HepG2 (cell line): Measurements from ENCODE around the gene CHMP1A. TPM values are rescaled to one million over a fixed set of nuclear protein-coding genes. Genes with fewer than 3 reads are reported as not detected.

Experiments
- MED1 ChIP-seq: sonication (generic); formaldehyde crosslinking; IDR thresholded peaks from 2 replicates; pipeline ENCODE4 v1.4.0; 2020; ENCODE audit warnings: missing genetic modification reagents
- MYNN ChIP-seq: sonication (generic); formaldehyde crosslinking; IDR thresholded peaks from 2 replicates; pipeline ENCODE4 v1.4.0; 2020; ENCODE audit warnings: mild to moderate bottlenecking, low read depth, missing genetic modification reagents
- NR2C2 ChIP-seq: sonication (generic); formaldehyde crosslinking; IDR thresholded peaks from 2 replicates; pipeline ENCODE4 v1.4.0; 2020; ENCODE audit warnings: missing genetic modification reagents, mild to moderate bottlenecking, moderate library complexity, borderline replicate concordance
- PRMT3 ChIP-seq: sonication (generic); formaldehyde crosslinking; IDR thresholded peaks from 2 replicates; pipeline ENCODE4 v1.8.1; 2022; ENCODE audit warnings: low read depth, mild to moderate bottlenecking, moderate library complexity, missing genetic modification reagents, borderline replicate concordance
- TSC22D2 ChIP-seq: sonication (generic); formaldehyde crosslinking; IDR thresholded peaks from 2 replicates; pipeline ENCODE4 v1.5.1; 2020; ENCODE audit warnings: missing genetic modification reagents, mild to moderate bottlenecking, borderline replicate concordance
- XBP1 ChIP-seq: sonication (generic); formaldehyde crosslinking; IDR thresholded peaks from 2 replicates; pipeline ENCODE4 v1.5.0; 2020; ENCODE audit warnings: missing genetic modification reagents
- ZNF329 ChIP-seq: sonication (generic); formaldehyde crosslinking; IDR thresholded peaks from 2 replicates; pipeline ENCODE4 v1.9.0; 2021; ENCODE audit warnings: low read depth, mild to moderate bottlenecking, missing genetic modification reagents
- ZNF773 ChIP-seq: sonication (generic); formaldehyde crosslinking; IDR thresholded peaks from 2 replicates; pipeline ENCODE4 v1.4.0; 2020; ENCODE audit warnings: missing genetic modification reagents, borderline replicate concordance
- ZNF879 ChIP-seq: sonication (generic); formaldehyde crosslinking; IDR thresholded peaks from 2 replicates; pipeline ENCODE4 v1.8.1; 2023; ENCODE audit warnings: missing genetic modification reagents
- polyA plus RNA-seq, 8 experiments: library from polyadenylated mRNA; depleted of rRNA in 3 of 8; stranded (reverse) in 7 of 8; unstranded in 1 of 8; fragments of >200 nt; fragmentation: Illumina TruSeq in 4 of 8; extraction: Trizol in 4 of 8; gene quantifications; 2 replicates each; pipeline versions ENCODE4 v1.2.1 to v1.2.3, GENCODE V29; 2011 to 2016; ENCODE audit warnings: low read depth in 4 of 8, missing spikeins in 1 of 8, mixed read lengths in 1 of 8; ENCODE audit not compliant: insufficient read depth in 1 of 8
- total RNA-seq, 5 experiments: library from RNA; depleted of rRNA; stranded (reverse); fragments of >200 nt; fragmentation: Illumina TruSeq; extraction: Trizol; gene quantifications; 2 replicates each; pipeline ENCODE4 v1.2.3, GENCODE V29; 2016; ENCODE audit warnings: low read depth in 1 of 5
- TF ChIP-seq, protein P1 (sequence below): sonication (generic); formaldehyde crosslinking; IDR thresholded peaks from 2 replicates; pipeline ENCODE4 v1.8.0; 2022; ENCODE audit warnings: missing genetic modification reagents, mild to moderate bottlenecking, borderline replicate concordance
- TF ChIP-seq, protein P2 (sequence below): sonication (generic); formaldehyde crosslinking; conservative IDR thresholded peaks from 2 replicates; pipeline ENCODE4 v1.4.0; 2020; ENCODE audit warnings: missing genetic modification reagents
- TF ChIP-seq, protein P3 (sequence below): sonication (generic); formaldehyde crosslinking; IDR thresholded peaks from 2 replicates; pipeline ENCODE4 v1.8.0; 2022; ENCODE audit warnings: missing genetic modification reagents, low read depth, mild to moderate bottlenecking, borderline replicate concordance
- TF ChIP-seq, protein P4 (sequence below): sonication (generic); formaldehyde crosslinking; IDR thresholded peaks from 2 replicates; pipeline ENCODE4 v1.4.0; 2020; ENCODE audit warnings: low read depth, missing genetic modification reagents
- TF ChIP-seq, protein P5 (sequence below): sonication (generic); formaldehyde crosslinking; IDR thresholded peaks from 2 replicates; pipeline ENCODE4 v1.4.0; 2020; ENCODE audit warnings: missing genetic modification reagents, borderline replicate concordance

CHMP1A gene
- total and polyA plus RNA-seq, 2 of the 13 experiments (the other 11 are each of a cell fraction or from before 2014, with no cell fraction given): 69.4 to 73.3 TPM

DNA sequence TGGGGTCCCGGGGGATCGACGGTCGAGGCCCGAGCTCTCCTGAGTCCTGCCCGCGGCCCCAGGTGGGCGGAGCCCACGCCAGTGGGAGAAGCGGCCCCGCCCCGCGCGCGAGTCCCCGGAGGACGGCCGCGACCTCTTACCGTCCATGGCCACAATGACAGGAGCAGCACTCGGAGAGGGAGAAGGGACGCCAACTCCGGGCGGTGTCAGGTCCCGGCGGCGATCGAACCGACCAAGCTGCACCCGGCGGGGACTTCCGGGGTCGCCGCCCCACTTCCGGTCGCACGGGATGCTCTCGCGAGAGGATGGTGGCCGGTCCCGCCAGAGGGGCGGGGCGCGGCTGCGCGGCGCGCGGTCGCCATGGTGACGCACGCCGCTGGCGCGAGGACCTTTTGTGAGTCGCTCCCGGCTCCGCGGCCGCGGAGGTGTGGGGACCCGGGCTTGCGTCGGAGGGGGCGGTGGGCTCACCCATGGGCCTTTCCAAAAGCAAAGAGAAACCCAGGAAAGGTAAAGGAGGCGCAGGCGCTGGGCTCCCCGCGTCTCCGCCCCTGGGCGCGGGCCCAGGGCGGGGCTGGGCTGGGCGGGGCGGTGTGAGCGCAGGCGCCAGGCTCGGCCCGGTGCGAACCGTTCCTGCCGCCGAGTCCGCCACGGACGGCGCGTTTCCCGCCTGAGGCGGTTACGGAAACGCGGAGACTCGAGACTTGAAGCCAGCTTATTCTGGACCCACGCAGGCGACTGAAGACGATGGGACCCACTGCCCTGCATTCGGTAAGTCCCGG lies at the start of gene CHMP1A, which contains the start of gene SPATA33 (continued):
- TF ChIP-seq, protein P1, sequence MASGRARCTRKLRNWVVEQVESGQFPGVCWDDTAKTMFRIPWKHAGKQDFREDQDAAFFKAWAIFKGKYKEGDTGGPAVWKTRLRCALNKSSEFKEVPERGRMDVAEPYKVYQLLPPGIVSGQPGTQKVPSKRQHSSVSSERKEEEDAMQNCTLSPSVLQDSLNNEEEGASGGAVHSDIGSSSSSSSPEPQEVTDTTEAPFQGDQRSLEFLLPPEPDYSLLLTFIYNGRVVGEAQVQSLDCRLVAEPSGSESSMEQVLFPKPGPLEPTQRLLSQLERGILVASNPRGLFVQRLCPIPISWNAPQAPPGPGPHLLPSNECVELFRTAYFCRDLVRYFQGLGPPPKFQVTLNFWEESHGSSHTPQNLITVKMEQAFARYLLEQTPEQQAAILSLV: peak; percentile 89; the same call in 1 of the 2 replicates
- TF ChIP-seq XBP1 (0 out of 2 replicates have a peak, but pooled peaks have one; percentile 41), MED1 (peak; percentile 69), ZNF879 (peak; percentile 40; the same call in 1 of the 2 replicates), TSC22D2 (peak; percentile 62; the same call in 1 of the 2 replicates), PRMT3 (CRISPR knock-in tag) (no peak), NR2C2 (CRISPR knock-in tag) (peak; percentile 96), MYNN (CRISPR knock-in tag) (peak; percentile 48; the same call in 1 of the 2 replicates), ZNF329 (peak; percentile 23; the same call in 1 of the 2 replicates), ZNF773 (CRISPR knock-in tag) (peak; percentile 42; the same call in 1 of the 2 replicates)
- TF ChIP-seq, protein P2, sequence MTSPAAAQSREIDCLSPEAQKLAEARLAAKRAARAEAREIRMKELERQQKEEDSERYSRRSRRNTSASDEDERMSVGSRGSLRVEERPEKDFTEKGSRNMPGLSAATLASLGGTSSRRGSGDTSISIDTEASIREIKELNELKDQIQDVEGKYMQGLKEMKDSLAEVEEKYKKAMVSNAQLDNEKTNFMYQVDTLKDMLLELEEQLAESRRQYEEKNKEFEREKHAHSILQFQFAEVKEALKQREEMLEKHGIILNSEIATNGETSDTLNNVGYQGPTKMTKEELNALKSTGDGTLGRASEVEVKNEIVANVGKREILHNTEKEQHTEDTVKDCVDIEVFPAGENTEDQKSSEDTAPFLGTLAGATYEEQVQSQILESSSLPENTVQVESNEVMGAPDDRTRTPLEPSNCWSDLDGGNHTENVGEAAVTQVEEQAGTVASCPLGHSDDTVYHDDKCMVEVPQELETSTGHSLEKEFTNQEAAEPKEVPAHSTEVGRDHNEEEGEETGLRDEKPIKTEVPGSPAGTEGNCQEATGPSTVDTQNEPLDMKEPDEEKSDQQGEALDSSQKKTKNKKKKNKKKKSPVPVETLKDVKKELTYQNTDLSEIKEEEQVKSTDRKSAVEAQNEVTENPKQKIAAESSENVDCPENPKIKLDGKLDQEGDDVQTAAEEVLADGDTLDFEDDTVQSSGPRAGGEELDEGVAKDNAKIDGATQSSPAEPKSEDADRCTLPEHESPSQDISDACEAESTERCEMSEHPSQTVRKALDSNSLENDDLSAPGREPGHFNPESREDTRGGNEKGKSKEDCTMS (CRISPR knock-in tag): no peak
- TF ChIP-seq, protein P3, sequence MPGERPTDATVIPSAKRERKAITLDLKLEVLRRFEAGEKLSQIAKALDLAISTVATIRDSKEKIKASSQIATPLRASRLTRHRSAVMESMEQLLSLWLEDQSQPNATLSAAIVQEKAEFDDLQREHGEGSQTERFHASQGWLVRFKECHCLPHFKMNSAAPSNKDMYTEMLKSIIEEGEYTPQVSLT (CRISPR knock-in tag): no peak
- TF ChIP-seq, protein P4, sequence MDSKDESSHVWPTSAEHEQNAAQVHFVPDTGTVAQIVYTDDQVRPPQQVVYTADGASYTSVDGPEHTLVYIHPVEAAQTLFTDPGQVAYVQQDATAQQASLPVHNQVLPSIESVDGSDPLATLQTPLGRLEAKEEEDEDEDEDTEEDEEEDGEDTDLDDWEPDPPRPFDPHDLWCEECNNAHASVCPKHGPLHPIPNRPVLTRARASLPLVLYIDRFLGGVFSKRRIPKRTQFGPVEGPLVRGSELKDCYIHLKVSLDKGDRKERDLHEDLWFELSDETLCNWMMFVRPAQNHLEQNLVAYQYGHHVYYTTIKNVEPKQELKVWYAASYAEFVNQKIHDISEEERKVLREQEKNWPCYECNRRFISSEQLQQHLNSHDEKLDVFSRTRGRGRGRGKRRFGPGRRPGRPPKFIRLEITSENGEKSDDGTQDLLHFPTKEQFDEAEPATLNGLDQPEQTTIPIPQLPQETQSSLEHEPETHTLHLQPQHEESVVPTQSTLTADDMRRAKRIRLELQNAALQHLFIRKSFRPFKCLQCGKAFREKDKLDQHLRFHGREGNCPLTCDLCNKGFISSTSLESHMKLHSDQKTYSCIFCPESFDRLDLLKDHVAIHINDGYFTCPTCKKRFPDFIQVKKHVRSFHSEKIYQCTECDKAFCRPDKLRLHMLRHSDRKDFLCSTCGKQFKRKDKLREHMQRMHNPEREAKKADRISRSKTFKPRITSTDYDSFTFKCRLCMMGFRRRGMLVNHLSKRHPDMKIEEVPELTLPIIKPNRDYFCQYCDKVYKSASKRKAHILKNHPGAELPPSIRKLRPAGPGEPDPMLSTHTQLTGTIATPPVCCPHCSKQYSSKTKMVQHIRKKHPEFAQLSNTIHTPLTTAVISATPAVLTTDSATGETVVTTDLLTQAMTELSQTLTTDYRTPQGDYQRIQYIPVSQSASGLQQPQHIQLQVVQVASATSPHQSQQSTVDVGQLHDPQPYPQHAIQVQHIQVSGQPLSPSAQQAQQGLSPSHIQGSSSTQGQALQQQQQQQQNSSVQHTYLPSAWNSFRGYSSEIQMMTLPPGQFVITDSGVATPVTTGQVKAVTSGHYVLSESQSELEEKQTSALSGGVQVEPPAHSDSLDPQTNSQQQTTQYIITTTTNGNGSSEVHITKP (CRISPR knock-in tag): 0 out of 2 replicates have a peak, but pooled peaks have one; percentile 16
- TF ChIP-seq, protein P5, sequence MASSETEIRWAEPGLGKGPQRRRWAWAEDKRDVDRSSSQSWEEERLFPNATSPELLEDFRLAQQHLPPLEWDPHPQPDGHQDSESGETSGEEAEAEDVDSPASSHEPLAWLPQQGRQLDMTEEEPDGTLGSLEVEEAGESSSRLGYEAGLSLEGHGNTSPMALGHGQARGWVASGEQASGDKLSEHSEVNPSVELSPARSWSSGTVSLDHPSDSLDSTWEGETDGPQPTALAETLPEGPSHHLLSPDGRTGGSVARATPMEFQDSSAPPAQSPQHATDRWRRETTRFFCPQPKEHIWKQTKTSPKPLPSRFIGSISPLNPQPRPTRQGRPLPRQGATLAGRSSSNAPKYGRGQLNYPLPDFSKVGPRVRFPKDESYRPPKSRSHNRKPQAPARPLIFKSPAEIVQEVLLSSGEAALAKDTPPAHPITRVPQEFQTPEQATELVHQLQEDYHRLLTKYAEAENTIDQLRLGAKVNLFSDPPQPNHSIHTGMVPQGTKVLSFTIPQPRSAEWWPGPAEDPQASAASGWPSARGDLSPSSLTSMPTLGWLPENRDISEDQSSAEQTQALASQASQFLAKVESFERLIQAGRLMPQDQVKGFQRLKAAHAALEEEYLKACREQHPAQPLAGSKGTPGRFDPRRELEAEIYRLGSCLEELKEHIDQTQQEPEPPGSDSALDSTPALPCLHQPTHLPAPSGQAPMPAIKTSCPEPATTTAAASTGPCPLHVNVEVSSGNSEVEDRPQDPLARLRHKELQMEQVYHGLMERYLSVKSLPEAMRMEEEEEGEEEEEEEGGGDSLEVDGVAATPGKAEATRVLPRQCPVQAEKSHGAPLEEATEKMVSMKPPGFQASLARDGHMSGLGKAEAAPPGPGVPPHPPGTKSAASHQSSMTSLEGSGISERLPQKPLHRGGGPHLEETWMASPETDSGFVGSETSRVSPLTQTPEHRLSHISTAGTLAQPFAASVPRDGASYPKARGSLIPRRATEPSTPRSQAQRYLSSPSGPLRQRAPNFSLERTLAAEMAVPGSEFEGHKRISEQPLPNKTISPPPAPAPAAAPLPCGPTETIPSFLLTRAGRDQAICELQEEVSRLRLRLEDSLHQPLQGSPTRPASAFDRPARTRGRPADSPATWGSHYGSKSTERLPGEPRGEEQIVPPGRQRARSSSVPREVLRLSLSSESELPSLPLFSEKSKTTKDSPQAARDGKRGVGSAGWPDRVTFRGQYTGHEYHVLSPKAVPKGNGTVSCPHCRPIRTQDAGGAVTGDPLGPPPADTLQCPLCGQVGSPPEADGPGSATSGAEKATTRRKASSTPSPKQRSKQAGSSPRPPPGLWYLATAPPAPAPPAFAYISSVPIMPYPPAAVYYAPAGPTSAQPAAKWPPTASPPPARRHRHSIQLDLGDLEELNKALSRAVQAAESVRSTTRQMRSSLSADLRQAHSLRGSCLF: 0 out of 2 replicates have a peak, but pooled peaks have one; percentile 35
